Measurements from ENCODE around the gene USP6NL. TPM values are rescaled to one million over a fixed set of nuclear protein-coding genes. Genes with fewer than 3 reads are reported as not detected.

Gene USP6NL
- total RNA-seq, 1 experiment from 2014 or later = 63.9 TPM

DNA sequence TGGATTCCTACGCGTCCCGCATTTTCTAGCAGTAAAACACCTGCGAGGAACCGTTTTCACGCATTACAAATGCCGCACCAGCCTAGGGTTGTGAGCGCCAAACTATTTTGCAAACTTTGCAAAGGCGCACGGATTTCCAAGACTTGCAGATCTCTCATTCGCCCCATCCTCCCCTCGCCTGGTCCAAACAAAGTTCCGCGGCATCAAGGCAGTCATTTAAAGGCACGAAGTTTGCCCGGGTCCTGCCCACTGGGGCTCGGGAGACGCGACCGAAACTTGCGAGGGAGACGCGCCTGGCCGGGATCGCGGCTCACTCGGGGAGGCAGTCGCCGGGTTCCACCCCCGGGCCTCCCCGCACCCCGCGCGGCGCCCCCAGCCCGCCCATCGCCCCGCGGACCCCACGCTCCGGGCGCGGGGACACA is 613 bp downstream of the USP6NL start:
- Histone ChIP-seq H3K27me3 (ENCODE audit: low read length) (no peaks in the 10 kb centered on the region), H3K9ac (ENCODE audit: low read length) (peak overlapping the region; percentile 90), H2AFZ (ENCODE audit: low read length) (no peak overlapping the region), H4K20me1 (ENCODE audit: insufficient read depth, low read depth, low read length) (no peaks in the 10 kb centered on the region), H3K9me3 (ENCODE audit: low read length) (no peaks in the 10 kb centered on the region), H3K79me2 (ENCODE audit: low read length) (peaks cover 50% of the 10 kb centered on the region), H3K9me2 (replicated peaks; ENCODE audit: insufficient read depth, low read length) (no peaks in the 10 kb centered on the region), H3K4me3 (ENCODE audit: low read length) (peak overlapping the region; percentile 84), H3K4me2 (ENCODE audit: low read depth, low read length, poor library complexity, severe bottlenecking) (peak overlapping the region; percentile 81), H3K4me1 (ENCODE audit: low read length) (peaks cover 56% of the 10 kb centered on the region), H3K27ac (ENCODE audit: low read length) (peak overlapping the region; percentile 95), H3K36me3 (ENCODE audit: insufficient read depth, low read length) (no peaks in the 10 kb centered on the region)
- peak; percentile 84 for DNase-seq

DNA sequence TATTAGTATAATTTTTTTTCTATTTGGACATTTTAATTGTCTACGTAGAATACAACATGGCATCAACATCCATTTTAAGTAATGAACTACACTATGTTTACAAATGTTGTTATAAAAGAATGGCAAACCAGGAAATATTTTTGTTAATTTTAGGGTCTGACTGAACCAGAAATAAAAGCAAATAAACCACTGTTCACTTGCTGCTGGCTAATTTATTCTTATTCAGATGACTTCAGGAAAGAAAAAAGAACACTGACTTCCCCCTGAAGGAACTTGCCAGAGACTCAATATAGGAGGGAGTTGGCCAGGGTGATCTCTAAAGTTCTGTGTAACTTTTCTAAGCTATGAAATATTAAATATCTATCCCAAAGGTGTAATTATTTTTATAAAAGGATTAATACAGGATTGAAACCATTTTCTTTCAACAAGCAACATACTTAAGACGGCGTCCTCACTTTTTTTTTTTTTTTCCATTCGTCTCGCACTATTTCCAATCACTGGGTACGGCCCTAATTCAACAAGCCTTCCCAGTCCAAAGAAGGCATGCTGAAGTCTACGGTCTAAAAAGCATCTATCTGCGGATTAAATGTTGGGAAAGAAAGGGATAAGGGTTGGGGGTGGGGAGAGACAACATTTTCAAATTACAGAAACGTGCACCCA is 1.2 kb downstream of the USP6NL start:
- H3K4me3 ChIP-seq (ENCODE audit: low read length) = peak overlapping the region; percentile 84
- no peaks in the 10 kb centered on the region for H3K9me2 ChIP-seq (replicated peaks; ENCODE audit: insufficient read depth, low read length)
- peaks cover 56% of the 10 kb centered on the region for H3K79me2 ChIP-seq (ENCODE audit: low read length)
- no peaks in the 10 kb centered on the region for H3K9me3 ChIP-seq (ENCODE audit: low read length)
- no peaks in the 10 kb centered on the region for H3K36me3 ChIP-seq (ENCODE audit: insufficient read depth, low read length)
- H3K4me1 ChIP-seq (ENCODE audit: low read length) = peaks cover 61% of the 10 kb centered on the region
- peak overlapping the region; percentile 95 for H3K27ac ChIP-seq (ENCODE audit: low read length)
- peak; percentile 65 for DNase-seq
- H3K27me3 ChIP-seq (ENCODE audit: low read length) = no peaks in the 10 kb centered on the region
- no peaks in the 10 kb centered on the region for H4K20me1 ChIP-seq (ENCODE audit: insufficient read depth, low read depth, low read length)
- no peak overlapping the region for H2AFZ ChIP-seq (ENCODE audit: low read length)
- H3K9ac ChIP-seq (ENCODE audit: low read length) = peak overlapping the region; percentile 90
- peak overlapping the region; percentile 81 for H3K4me2 ChIP-seq (ENCODE audit: low read depth, low read length, poor library complexity, severe bottlenecking)

DNA sequence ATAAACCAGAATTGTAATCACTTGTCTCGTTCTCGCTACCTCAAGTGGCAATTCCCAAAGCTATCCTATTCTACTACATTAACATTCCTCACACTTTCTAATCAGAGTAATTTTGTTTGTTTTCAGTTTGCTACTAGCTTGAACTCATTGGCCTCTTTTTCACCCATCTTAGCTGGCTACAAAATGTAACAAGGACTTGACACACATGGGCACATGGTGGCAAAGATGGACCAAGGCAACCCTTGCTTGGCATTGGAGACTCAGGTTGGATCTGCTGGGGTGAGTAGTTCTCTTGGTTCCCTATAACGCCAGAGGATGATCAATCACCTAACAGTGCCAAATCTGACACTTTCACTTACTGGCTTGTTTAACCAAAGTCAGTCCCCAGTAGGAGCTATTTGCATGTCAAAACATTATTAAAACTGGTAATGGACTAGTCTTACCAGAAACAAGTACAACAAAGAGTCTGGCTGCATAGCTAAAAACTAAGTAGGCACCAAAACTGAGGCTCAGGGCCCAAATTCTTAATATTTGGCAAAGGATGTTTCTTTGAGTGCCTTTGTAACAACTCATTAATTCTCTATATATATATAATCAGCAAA is 1.9 kb downstream of the USP6NL start:
- peak overlapping the region; percentile 90 for H3K9ac ChIP-seq (ENCODE audit: low read length)
- no peaks in the 10 kb centered on the region for H3K9me2 ChIP-seq (replicated peaks; ENCODE audit: insufficient read depth, low read length)
- peak overlapping the region; percentile 84 for H3K4me3 ChIP-seq (ENCODE audit: low read length)
- peaks cover 68% of the 10 kb centered on the region for H3K4me1 ChIP-seq (ENCODE audit: low read length)
- no peaks in the 10 kb centered on the region for H3K27me3 ChIP-seq (ENCODE audit: low read length)
- peak overlapping the region; percentile 95 for H3K27ac ChIP-seq (ENCODE audit: low read length)
- peaks cover 63% of the 10 kb centered on the region for H3K79me2 ChIP-seq (ENCODE audit: low read length)
- H3K9me3 ChIP-seq (ENCODE audit: low read length) = no peaks in the 10 kb centered on the region
- no peak overlapping the region for H2AFZ ChIP-seq (ENCODE audit: low read length)
- H3K4me2 ChIP-seq (ENCODE audit: low read depth, low read length, poor library complexity, severe bottlenecking) = peak overlapping the region; percentile 81
- DNase-seq = peak; percentile 92
- no peaks in the 10 kb centered on the region for H3K36me3 ChIP-seq (ENCODE audit: insufficient read depth, low read length)
- no peaks in the 10 kb centered on the region for H4K20me1 ChIP-seq (ENCODE audit: insufficient read depth, low read depth, low read length)

DNA sequence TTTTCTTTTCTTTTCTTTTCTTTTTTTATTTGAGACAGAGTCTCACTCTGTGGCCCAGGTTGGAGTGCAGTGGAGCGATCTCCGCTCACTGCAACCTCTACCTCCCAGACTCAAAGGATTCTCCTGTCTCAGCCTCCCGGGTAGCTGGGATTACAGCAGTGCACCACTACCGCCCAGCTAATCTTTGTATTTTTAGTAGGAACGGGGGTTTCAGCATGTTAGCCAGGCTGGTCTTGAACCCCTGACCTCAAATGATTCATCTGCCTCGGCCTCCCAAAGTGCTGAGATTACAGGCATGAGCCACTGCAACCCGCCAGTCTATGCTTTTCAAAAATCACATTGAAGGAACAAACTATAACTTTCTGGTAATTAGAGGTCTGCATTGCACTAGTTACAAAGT is 2.4 kb downstream of the USP6NL start:
- Histone ChIP-seq H3K4me1 (ENCODE audit: low read length) (peaks cover 74% of the 10 kb centered on the region), H3K4me2 (ENCODE audit: low read depth, low read length, poor library complexity, severe bottlenecking) (peak overlapping the region; percentile 81), H3K27me3 (ENCODE audit: low read length) (no peaks in the 10 kb centered on the region), H3K9me2 (replicated peaks; ENCODE audit: insufficient read depth, low read length) (no peaks in the 10 kb centered on the region), H3K4me3 (ENCODE audit: low read length) (peak overlapping the region; percentile 84), H3K27ac (ENCODE audit: low read length) (peak overlapping the region; percentile 95), H3K9me3 (ENCODE audit: low read length) (no peaks in the 10 kb centered on the region), H3K36me3 (ENCODE audit: insufficient read depth, low read length) (no peaks in the 10 kb centered on the region), H2AFZ (ENCODE audit: low read length) (no peak overlapping the region), H3K79me2 (ENCODE audit: low read length) (peaks cover 68% of the 10 kb centered on the region), H4K20me1 (ENCODE audit: insufficient read depth, low read depth, low read length) (peaks cover 5% of the 10 kb centered on the region; the same call in 1 of the 2 replicates), H3K9ac (ENCODE audit: low read length) (peak overlapping the region; percentile 90)
- DNase-seq = peak; percentile 61

DNA sequence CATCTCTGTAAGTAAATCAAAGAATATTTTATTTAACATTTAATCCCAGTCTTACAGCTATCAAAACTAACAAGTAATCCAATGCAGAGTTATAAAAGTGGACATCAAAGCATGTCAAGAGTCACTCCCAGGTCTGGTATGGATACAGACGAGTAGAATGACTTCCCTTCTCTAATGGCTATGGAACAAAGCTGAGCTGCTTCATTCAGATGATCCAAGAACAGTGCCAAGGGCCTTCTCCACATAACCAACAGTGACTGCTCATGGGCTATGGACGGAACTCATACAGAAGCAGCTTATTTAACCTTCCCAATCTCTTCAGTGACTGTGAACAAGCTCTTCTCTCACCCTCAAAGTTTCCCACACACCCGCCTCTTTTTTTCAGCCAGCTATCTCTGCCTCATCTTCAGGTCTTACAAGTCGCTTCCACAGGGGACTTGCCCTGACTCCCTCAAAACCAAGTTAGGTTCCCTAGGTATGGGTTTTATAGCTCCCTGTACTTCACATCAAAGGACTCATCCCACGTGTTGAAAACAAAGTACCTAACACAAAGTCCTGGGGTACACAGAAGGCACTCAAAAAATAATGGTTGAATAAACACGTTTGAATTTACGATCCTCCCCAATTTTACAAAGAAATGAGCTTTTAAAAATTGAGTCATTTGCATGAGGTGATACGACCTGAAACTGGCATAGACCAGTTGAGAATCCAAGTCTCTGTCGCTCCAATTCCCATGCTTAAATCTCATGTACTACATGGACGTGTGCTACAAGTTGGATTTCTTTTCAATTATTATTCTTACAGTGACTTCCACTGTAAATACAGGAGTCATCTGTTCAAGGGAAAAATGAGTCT is 3.1 kb downstream of the USP6NL start:
- peak overlapping the region; percentile 81 for H3K4me2 ChIP-seq (ENCODE audit: low read depth, low read length, poor library complexity, severe bottlenecking)
- no peaks in the 10 kb centered on the region for H3K9me2 ChIP-seq (replicated peaks; ENCODE audit: insufficient read depth, low read length)
- H3K36me3 ChIP-seq (ENCODE audit: insufficient read depth, low read length) = no peaks in the 10 kb centered on the region
- H2AFZ ChIP-seq (ENCODE audit: low read length) = no peak overlapping the region
- no peaks in the 10 kb centered on the region for H3K27me3 ChIP-seq (ENCODE audit: low read length)
- peaks cover 80% of the 10 kb centered on the region for H3K4me1 ChIP-seq (ENCODE audit: low read length)
- H3K9me3 ChIP-seq (ENCODE audit: low read length) = no peaks in the 10 kb centered on the region
- H3K9ac ChIP-seq (ENCODE audit: low read length) = peak overlapping the region; percentile 90
- H3K4me3 ChIP-seq (ENCODE audit: low read length) = peak overlapping the region; percentile 84
- H3K79me2 ChIP-seq (ENCODE audit: low read length) = peaks cover 75% of the 10 kb centered on the region
- peaks cover 11% of the 10 kb centered on the region; the same call in 1 of the 2 replicates for H4K20me1 ChIP-seq (ENCODE audit: insufficient read depth, low read depth, low read length)
- DNase-seq = peak; percentile 88
- peak overlapping the region; percentile 95 for H3K27ac ChIP-seq (ENCODE audit: low read length)

DNA sequence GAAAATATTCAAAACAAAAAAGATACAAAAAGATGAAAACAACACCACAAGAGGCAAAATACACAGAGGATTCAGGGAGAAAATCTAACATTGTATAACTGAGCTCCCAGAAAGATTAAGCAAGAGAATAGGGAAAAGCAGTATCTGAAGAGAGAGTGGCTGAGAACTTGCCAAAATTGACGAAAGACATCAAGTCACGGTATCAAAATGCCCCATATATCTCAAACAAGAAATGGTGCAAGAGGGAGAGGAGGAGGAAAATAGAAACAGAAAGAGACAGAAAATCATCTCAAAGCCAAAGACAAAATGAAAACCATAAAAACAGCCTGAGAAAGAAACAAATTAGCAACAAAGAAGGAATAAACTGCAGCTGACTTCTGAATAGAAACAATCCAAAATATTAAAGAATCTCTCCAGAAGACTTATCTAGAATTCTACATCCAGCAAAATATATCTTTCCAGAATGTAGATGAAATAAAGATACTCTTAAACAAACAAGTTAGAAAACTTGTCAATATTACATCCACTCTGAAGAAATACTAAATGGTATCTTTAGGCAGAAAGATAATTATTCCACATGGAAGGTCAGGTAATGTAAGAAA is 5.5 kb downstream of the USP6NL start:
- DNase-seq = peak; percentile 67
- Histone ChIP-seq H3K9ac (ENCODE audit: low read length) (peak overlapping the region; percentile 58), H3K36me3 (ENCODE audit: insufficient read depth, low read length) (peaks cover 16% of the 10 kb centered on the region; the same call in 1 of the 2 replicates)

DNA sequence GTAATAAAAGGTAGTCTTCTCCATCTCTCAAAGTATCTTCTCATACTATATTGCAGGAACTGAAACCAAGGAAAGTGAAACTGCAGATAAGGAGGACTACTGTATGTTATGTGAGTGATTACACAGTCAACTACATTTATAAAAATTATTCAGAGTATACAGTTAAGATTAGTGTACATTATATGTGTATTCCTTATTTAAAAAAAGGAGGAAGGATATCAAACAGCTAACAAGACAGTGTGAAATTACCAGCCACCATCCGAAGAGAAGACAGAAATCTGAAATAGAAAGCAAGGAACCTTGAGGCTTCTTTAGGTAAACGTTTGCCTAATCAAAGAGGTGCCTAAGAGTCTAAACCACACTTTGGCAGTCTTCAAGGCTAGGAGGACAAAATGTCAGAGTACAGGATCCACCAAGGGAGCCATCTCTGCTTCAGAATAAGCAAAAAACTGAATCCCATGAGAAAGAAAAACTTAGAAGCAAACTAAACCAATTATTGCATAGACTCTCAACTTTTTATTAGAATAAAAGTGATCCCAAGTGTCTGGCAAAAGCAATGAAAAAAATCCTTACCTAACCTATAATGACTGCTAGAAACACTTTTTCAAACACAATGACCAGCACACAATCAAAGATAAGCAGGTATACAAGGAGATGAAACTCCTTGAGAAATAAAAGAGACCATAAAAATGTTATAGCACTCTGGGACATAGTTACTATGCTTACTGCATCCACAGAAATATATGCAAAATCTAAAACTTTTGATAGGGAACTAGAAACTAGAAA is 6.4 kb downstream of the USP6NL start:
- peak overlapping the region; percentile 58 for H3K9ac ChIP-seq (ENCODE audit: low read length)
- peaks cover 22% of the 10 kb centered on the region; the same call in 1 of the 2 replicates for H4K20me1 ChIP-seq (ENCODE audit: insufficient read depth, low read depth, low read length)

More for the DNA sequence above, 5.5 kb downstream of the USP6NL start:
- H3K4me3 ChIP-seq (ENCODE audit: low read length) = peak overlapping the region; percentile 61
- no peaks in the 10 kb centered on the region for H3K27me3 ChIP-seq (ENCODE audit: low read length)
- peaks cover 22% of the 10 kb centered on the region; the same call in 1 of the 2 replicates for H4K20me1 ChIP-seq (ENCODE audit: insufficient read depth, low read depth, low read length)
- peaks cover 99% of the 10 kb centered on the region for H3K79me2 ChIP-seq (ENCODE audit: low read length)
- H3K4me1 ChIP-seq (ENCODE audit: low read length) = peaks cover 92% of the 10 kb centered on the region
- H2AFZ ChIP-seq (ENCODE audit: low read length) = no peak overlapping the region
- peak overlapping the region; percentile 81 for H3K4me2 ChIP-seq (ENCODE audit: low read depth, low read length, poor library complexity, severe bottlenecking)
- H3K27ac ChIP-seq (ENCODE audit: low read length) = peak overlapping the region; percentile 95
- no peaks in the 10 kb centered on the region for H3K9me2 ChIP-seq (replicated peaks; ENCODE audit: insufficient read depth, low read length)
- H3K9me3 ChIP-seq (ENCODE audit: low read length) = no peaks in the 10 kb centered on the region

More for the DNA sequence above, 6.4 kb downstream of the USP6NL start:
- Histone ChIP-seq H3K36me3 (ENCODE audit: insufficient read depth, low read length) (peaks cover 17% of the 10 kb centered on the region; the same call in 1 of the 2 replicates), H3K4me3 (ENCODE audit: low read length) (peak overlapping the region; percentile 61), H3K9me2 (replicated peaks; ENCODE audit: insufficient read depth, low read length) (no peaks in the 10 kb centered on the region), H2AFZ (ENCODE audit: low read length) (no peak overlapping the region), H3K4me1 (ENCODE audit: low read length) (peaks cover 99% of the 10 kb centered on the region), H3K79me2 (ENCODE audit: low read length) (peaks cover 99% of the 10 kb centered on the region), H3K4me2 (ENCODE audit: low read depth, low read length, poor library complexity, severe bottlenecking) (peak overlapping the region; percentile 81), H3K27me3 (ENCODE audit: low read length) (no peaks in the 10 kb centered on the region), H3K27ac (ENCODE audit: low read length) (peak overlapping the region; percentile 95), H3K9me3 (ENCODE audit: low read length) (no peaks in the 10 kb centered on the region)
- DNase-seq = peak; percentile 79

All from Karpas-422 (cell line).